PC-3 (cell line): ENCODE results near the gene CAMK1D. TPM values are rescaled to one million over a fixed set of nuclear protein-coding genes. Genes with fewer than 3 reads are reported as not detected.
"Not testable (repeated sequence)": the region's sequence is repeated elsewhere in the genome, so short reads cannot be mapped to it uniquely, and the experiment has no call there.

Source experiments
- ATAC-seq: fragments of 200-7000 bp; cut with Tn5 transposase; 2 replicates; pipeline ENCODE4 v1.9.1; 2020; ENCODE audit warnings: mild to moderate bottlenecking, moderate library complexity
- Bru-seq: library from RNA; stranded (reverse); fragments of 400-500 nt; gene quantifications from one replicate; lab custom pipeline; 2021; lab: Mats Ljungman, UMichigan
- BruChase-seq, 2 experiments: library from RNA; stranded (reverse); fragments of 400-500 nt; gene quantifications; one replicate each; lab custom pipeline; 2021; lab: Mats Ljungman, UMichigan
- BruUV-seq: library from RNA; stranded (reverse); fragments of 400-500 nt; replicated peaks from 2 replicates; lab custom pipeline; 2021; lab: Mats Ljungman, UMichigan
- CTCF ChIA-PET: fragments of 300-600 bp; sonication (Branson Sonifier 250); formaldehyde crosslinking; loops from one replicate; lab custom pipeline; 2022; ENCODE audit warnings: antibody characterized with exemption; lab: Charles Lee
- POLR2A ChIA-PET: fragments of 300-600 bp; sonication (Branson Sonifier 250); formaldehyde crosslinking; loops from one replicate; lab custom pipeline; 2022; ENCODE audit warnings: antibody characterized with exemption; ENCODE audit not compliant: unreplicated experiment; lab: Charles Lee
- DNase-seq: peaks from one replicate; pipeline ENCODE4 v3.0.0-alpha.2; 2015
- H2AFZ ChIP-seq: fragments of 300-600 bp; sonication (generic); 2 replicates; pipeline ENCODE4 v1.6.0; 2016; ENCODE audit warnings: antibody characterized with exemption, low read length
- H3F3A ChIP-seq: fragments of 300-600 bp; sonication (generic); one replicate; pipeline ENCODE4 v1.6.0; 2017; ENCODE audit warnings: antibody characterized with exemption, low read length, control low read depth, mild to moderate bottlenecking; ENCODE audit not compliant: unreplicated experiment
- H3K27ac ChIP-seq: fragments of 300-600 bp; sonication (generic); 2 replicates; pipeline ENCODE4 v1.5.1; 2016; ENCODE audit warnings: mild to moderate bottlenecking, low read length
- H3K27me3 ChIP-seq: fragments of 300-600 bp; sonication (generic); 2 replicates; pipeline ENCODE4 v1.6.1; 2016; ENCODE audit warnings: low read length, mixed read lengths
- H3K36me3 ChIP-seq: fragments of 300-600 bp; sonication (generic); 2 replicates; pipeline ENCODE4 v1.6.1; 2016; ENCODE audit warnings: low read depth, mixed run types, low read length, mixed read lengths
- H3K4me1 ChIP-seq: fragments of 300-600 bp; sonication (generic); 2 replicates; pipeline ENCODE4 v1.5.1; 2016; ENCODE audit warnings: low read length; ENCODE audit not compliant: insufficient read depth
- H3K4me2 ChIP-seq: fragments of 300-600 bp; sonication (generic); 2 replicates; pipeline ENCODE4 v1.6.0; 2016; ENCODE audit warnings: low read length
- H3K4me3 ChIP-seq: fragments of 300-600 bp; sonication (generic); 2 replicates; pipeline ENCODE4 v1.5.1; 2016; ENCODE audit warnings: mild to moderate bottlenecking, low read length, mixed read lengths
- H3K79me2 ChIP-seq: fragments of 300-600 bp; sonication (generic); 2 replicates; pipeline ENCODE4 v1.6.1; 2017; ENCODE audit warnings: low read length, mixed read lengths
- H3K9ac ChIP-seq: fragments of 300-600 bp; sonication (generic); 2 replicates; pipeline ENCODE4 v1.6.0; 2016; ENCODE audit warnings: mild to moderate bottlenecking, low read length
- H3K9me2 ChIP-seq: fragments of 300-600 bp; sonication (generic); replicated peaks from 2 replicates; pipeline ENCODE4 v1.6.1; 2016; ENCODE audit warnings: mixed run types, low read length, mixed read lengths
- H3K9me3 ChIP-seq: fragments of 300-600 bp; sonication (generic); 2 replicates; pipeline ENCODE4 v1.6.1; 2016; ENCODE audit warnings: low read length, mixed read lengths
- H4K20me1 ChIP-seq: fragments of 300-600 bp; sonication (generic); 2 replicates; pipeline ENCODE4 v1.6.1; 2016; ENCODE audit warnings: low read length, mixed read lengths
- EZH2 ChIP-seq: fragments of 300-600 bp; sonication (generic); IDR thresholded peaks from one replicate; pipeline ENCODE4 v1.6.1; 2017; ENCODE audit warnings: antibody characterized with exemption, mild to moderate bottlenecking, low read length; ENCODE audit not compliant: unreplicated experiment
- EZH2phosphoT487 ChIP-seq: fragments of 300-600 bp; sonication (generic); IDR thresholded peaks from 2 replicates; pipeline ENCODE4 v1.6.1; 2018; ENCODE audit warnings: mild to moderate bottlenecking, antibody characterized with exemption, low read length, borderline replicate concordance
- intact Hi-C: fragments of 100-400 bp; cut with micrococcal nuclease; formaldehyde crosslinking; loops from 2 replicates; pipeline ENCODE4 v1.9.0; 2023
- long read RNA-seq: library from polyadenylated mRNA; unstranded; transcript quantifications from one replicate; pipeline ENCODE4 v2.0.0, GENCODE V29; 2021; ENCODE audit not compliant: unreplicated experiment
- total RNA-seq: library from RNA; depleted of rRNA; stranded (reverse); fragments of >200 nt; gene quantifications from 2 replicates; pipeline ENCODE4 v1.2.3, GENCODE V29; 2014; rRNA removed
- TF ChIP-seq, protein P1 (sequence below): fragments of 300-600 bp; sonication (generic); conservative IDR thresholded peaks from 2 replicates; pipeline ENCODE4 v1.5.1; 2017; ENCODE audit warnings: antibody characterized with exemption, low read depth, mild to moderate bottlenecking, low read length

Gene CAMK1D
- total RNA-seq (1.3 and 2.1 TPM in 2 replicates), Bru-seq, nascent RNA (percentile 47 among the genes with signal in this experiment), BruChase-seq, experiment 1, labeled RNA remaining after a 6-hour chase (percentile 41 among the genes with signal in this experiment), BruChase-seq, experiment 2, labeled RNA remaining after a 2-hour chase (percentile 40 among the genes with signal in this experiment)
- long read RNA-seq, partial matches to known transcripts: 1 of 12 reads
- long read RNA-seq, other reads (novel, unspliced or antisense): 11 of 12 reads

DNA sequence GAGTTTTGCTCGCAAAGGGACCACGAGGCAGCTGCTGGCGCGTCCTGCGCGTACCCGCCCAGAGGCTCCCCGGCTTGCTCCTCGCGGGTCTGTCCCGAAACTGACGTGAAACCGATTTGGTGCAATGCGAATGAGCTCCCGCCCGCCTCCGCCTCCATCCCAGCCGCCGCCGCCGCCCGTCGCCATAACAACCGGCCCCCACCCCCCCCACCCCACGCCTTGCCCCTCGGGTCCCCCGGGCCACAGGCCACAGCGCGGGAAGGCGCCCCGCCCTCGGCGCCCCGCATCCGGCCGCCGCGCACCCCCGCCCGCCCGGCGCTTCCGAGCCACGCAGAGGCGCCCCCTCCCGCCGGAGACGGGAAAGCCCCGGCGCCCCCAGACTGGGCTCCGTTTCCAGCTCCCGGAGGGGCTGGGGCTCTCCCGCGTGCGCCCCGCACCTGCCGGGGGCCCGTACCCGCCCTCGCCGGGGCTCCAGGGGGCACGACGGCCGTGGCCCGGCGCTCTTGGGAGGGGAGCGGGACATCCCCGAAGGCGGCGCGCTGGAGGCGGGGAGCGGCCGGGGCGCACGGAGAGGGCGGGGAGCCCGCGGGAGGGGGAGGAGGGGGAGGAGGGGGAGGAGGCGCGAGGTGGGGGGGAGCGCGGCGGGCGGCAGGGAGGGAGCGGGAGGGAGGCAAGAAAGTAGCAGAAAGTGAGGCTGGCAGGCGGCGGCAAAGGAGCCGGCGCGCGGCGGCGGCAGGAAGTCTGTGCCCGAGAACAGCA lies at the start of gene CAMK1D:
Gene CAMK1D (plus strand): TSS at position 678 of the 759 bp plus-strand sequence.
- TF ChIP-seq EZH2phosphoT487 (no peak), EZH2 (no peak)
- TF ChIP-seq, protein P1, sequence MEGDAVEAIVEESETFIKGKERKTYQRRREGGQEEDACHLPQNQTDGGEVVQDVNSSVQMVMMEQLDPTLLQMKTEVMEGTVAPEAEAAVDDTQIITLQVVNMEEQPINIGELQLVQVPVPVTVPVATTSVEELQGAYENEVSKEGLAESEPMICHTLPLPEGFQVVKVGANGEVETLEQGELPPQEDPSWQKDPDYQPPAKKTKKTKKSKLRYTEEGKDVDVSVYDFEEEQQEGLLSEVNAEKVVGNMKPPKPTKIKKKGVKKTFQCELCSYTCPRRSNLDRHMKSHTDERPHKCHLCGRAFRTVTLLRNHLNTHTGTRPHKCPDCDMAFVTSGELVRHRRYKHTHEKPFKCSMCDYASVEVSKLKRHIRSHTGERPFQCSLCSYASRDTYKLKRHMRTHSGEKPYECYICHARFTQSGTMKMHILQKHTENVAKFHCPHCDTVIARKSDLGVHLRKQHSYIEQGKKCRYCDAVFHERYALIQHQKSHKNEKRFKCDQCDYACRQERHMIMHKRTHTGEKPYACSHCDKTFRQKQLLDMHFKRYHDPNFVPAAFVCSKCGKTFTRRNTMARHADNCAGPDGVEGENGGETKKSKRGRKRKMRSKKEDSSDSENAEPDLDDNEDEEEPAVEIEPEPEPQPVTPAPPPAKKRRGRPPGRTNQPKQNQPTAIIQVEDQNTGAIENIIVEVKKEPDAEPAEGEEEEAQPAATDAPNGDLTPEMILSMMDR: no peak
- BruUV-seq: no TSS peak
- H3K4me1 ChIP-seq: peaks cover 8% of the 10 kb centered on the region; the same call in 1 of the 2 replicates
- peak within 1 kb of the TSS; percentile 96 for H3K4me2 ChIP-seq
- H2AFZ ChIP-seq: peak within 1 kb of the TSS; percentile 68
- peak; percentile 32 for DNase-seq
- H3K9ac ChIP-seq: peak within 1 kb of the TSS; percentile 66
- no peaks in the 10 kb centered on the region for H3K36me3 ChIP-seq
- H4K20me1 ChIP-seq: no peaks in the 10 kb centered on the region
- ChIA-PET POLR2A (interaction anchor here (0.6 to 0.7 kb wide), 2 partner anchors 62 to 622 kb away, joined by 3 to 6 read pairs; no protein-coding TSS in a partner anchor), CTCF (interaction anchor here (0.6 kb wide), 1 partner anchor 308 kb away, joined by 3 read pairs; no protein-coding TSS in a partner anchor)
- H3K4me3 ChIP-seq: peak within 1 kb of the TSS; percentile 81
- peak; percentile 45 for ATAC-seq
- H3F3A ChIP-seq: no peaks in the 10 kb centered on the region
- intact Hi-C loops: no loop called here
- no peak within 1 kb of the TSS for H3K27ac ChIP-seq
- no peaks in the 10 kb centered on the region for H3K27me3 ChIP-seq
- H3K79me2 ChIP-seq: no peaks in the 10 kb centered on the region
- no peaks in the 10 kb centered on the region for H3K9me3 ChIP-seq
- no peaks in the 10 kb centered on the region for H3K9me2 ChIP-seq

DNA sequence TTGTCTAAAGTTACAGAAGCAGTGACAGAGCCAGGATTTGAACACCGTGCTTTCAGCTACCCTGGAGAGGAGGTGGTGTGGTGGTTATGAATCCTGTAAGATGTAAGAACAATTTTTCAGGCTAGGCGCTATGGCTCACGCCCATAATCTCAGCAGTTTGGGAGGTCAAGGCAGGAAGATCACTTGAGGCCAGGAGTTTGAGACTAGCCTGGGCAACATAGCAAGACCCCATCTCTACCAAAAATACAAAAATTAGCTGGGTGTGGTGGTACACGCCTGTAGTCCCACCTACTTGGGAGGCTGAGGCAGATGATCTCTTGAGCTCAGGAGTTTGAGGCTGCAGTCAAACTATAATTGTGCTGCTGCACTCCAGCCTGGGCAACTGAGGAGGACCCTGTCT lies 48.3 kb upstream of the CAMK1D start:
- BruUV-seq, CTCF ChIA-PET, H3K36me3 ChIP-seq, DNase-seq, H3K79me2 ChIP-seq, H3K9me2 ChIP-seq, intact Hi-C loops, H2AFZ ChIP-seq, H3K9me3 ChIP-seq, H3K4me1 ChIP-seq, H3K27ac ChIP-seq, H3K9ac ChIP-seq, H3K4me2 ChIP-seq, H3F3A ChIP-seq, POLR2A ChIA-PET, H4K20me1 ChIP-seq, H3K4me3 ChIP-seq, ATAC-seq, H3K27me3 ChIP-seq: not testable (repeated sequence)

DNA sequence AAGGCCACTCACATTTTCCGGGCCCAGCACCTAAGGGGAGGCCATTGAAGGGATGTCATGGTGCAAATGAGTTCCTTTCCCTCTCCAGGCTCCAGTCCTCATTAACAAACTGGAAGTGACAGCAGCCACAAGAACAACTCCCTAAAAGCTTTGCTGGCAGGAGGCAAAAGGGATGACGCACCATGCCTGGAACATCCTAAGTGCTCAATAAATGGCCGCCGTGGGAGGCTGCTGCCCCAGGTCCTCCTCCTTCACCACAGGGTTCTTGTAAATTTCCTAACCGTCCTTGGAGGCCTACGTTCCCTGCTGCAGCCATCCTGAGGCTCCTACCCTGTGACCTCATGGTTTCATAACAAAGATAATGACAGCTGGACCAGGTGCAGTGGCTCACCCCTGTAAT lies 41.3 kb upstream of the CAMK1D start:
- no peaks in the 10 kb centered on the region for H3K9me2 ChIP-seq
- no peaks in the 10 kb centered on the region for H3K9me3 ChIP-seq
- H3K27ac ChIP-seq: no peak overlapping the region
- no peaks in the 10 kb centered on the region for H4K20me1 ChIP-seq
- no peak overlapping the region for H3K4me2 ChIP-seq
- TF ChIP-seq, protein P1: no peak
- no peak for TF ChIP-seq EZH2phosphoT487
- no peak for TF ChIP-seq EZH2
- H3K27me3 ChIP-seq: no peaks in the 10 kb centered on the region
- no peaks in the 10 kb centered on the region for H3K4me1 ChIP-seq
- H3K9ac ChIP-seq: no peak overlapping the region
- no peak overlapping the region for H2AFZ ChIP-seq
- no TSS peak for BruUV-seq
- H3K79me2 ChIP-seq: no peaks in the 10 kb centered on the region
- no peaks in the 10 kb centered on the region for H3K36me3 ChIP-seq
- H3F3A ChIP-seq: no peaks in the 10 kb centered on the region
- intact Hi-C loops: no loop called here
- no peak overlapping the region for H3K4me3 ChIP-seq
- CTCF ChIA-PET: no interaction called here
- ATAC-seq (no peak), DNase-seq (no peak)
- POLR2A ChIA-PET: interaction anchor here (0.6 kb wide), 1 partner anchor 658 kb away, joined by 16 read pairs; no protein-coding TSS in a partner anchor
